Hypothalamus (tissue), 51 donors: ENCODE results near the gene SOX6.
"Not testable (repeated sequence)": the region's sequence is repeated elsewhere in the genome, so short reads cannot be mapped to it uniquely, and the experiment has no call there.

Experiments used
- DNase-seq, 51 donors: peaks; one replicate each; lab custom pipeline; 2025; lab: John Stamatoyannopoulos, UW

SOX6 gene

DNA sequence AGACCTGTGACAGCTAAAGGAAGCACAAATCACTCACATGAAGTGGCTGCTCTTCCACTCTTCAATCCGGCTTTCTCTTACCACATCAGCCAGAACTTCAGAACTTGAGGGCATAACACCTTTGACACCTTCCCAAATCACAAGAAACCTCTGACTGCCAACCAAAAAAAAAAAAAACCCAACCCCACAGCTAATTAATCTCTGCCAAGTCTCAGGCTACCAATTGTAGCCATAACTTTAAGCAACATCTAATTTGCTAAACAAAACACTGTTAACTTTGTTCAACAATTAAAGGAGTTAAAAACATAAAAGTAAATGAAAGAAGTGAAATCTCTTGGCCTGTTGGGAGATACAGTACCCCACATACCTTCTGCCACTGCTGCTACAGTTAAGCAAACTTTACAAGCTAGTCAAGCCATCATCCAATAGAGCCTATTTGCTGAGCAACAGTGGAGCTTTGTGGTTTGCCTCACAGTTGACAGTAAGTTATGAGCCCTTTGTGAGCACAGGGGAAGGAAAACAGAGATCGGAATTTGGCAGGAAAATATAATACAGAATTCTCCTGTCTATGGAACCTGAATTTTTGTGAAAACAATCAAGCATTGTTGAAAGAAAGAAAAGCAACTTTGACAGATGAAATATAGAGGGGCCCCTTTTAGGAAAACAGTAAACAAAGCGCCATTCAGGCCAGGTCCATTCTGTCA is at the start of gene SOX6:
TSS of gene SOX6 (minus strand) at position 490 of the 704 bp plus-strand sequence. CDS start 15,298 bp downstream, outside the sequence.
- peak in 12 of 51 donors; percentile 2 to 83 (median 6) for DNase-seq

DNA sequence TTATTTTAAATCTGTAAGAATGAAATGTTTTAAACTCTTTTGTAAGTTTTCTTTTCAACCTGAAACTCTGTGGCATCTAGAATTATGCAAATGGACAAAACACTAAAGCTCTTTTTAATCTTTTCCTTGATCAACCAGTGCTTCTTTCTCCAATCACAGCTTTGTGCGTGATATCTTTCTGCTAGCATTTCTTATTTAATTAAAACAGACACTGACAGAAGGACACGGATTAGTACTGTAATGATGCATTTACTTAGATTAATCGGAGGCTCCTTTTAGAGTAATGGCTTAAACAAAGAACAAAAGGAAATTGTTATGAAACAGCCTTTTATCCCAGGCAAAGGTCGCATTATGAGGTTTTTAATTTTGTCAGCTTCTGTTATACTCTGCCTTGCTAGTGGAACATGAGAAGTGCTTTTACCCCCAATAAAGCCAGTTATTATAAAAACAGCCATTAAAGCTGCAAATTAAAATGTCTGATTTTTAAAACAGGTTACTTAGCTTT is 48.5 kb upstream of the SOX6 start:
- DNase-seq: no peak

DNA sequence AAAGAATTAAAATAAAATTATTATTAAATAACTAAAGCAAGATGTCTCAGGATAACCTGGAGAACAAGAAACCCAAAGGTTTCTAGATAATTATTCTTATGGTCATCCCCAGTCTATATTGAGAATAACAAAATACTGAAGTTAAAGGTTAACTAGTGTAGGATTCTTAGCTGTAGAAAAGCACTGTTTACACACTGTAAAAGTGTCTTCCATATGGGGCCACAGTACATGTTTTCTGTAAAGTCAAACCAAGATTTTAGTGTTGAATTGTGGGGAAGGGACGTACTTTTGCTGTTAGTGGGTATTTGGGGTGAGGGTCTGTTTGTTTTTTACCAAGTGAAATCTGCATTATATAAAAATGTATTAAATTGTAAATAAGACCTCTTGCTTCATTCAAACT is 47.5 kb upstream of the SOX6 start:
- no peak for DNase-seq

DNA sequence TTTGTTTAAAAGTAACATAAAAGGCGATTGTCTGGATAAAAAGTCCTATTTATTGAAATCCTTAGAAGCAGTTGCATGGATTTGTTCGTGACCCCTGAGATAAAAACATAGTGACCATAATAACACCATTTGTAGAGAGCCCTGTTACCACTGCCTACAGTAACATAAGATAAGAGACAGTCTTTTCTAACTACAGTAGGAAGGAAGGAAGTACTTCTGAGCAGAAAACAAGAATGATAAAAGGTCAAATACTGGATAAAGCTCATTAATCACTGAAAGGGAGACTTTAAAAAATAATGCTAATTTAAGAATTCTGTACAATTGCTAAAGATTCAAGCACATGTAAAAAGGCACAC is 47.1 kb upstream of the SOX6 start:
- no peak for DNase-seq

DNA sequence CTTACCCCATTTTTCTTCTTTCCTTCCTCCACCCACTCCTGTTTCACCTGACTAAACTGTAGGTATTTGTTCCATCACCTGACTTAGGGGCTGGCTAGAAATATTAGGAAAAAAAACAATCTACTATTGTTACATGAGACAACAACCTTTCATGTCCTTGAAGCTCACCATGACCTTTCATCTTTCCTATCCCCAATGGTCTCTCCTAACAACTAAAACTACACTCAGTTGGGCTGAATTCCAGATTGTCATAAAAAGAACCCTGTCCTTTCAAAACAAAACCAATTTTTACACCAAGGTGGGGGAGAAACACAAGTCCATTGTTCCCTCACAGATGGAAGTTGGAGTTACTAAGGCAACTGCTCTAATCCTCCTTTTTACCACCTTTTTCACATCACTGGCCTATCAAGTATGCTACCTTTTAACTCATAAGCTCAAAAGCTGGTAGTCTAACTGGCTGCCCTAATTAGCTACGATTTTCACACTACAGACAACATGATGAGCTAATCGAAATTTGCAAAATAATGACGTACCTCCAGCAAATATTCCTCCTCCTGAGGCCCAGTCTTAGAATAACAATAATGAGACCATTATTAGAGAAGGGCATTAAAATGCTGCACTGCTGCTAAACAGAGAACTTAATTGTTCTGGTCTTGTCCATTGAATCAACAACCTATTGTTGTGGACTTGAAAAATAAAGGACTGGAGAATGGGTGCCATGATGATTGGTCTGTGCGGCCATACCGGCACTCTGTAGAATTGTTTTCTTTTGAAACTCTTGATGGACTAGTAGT is 46.5 kb upstream of the SOX6 start:
- peak in 14 of 51 donors; percentile 1 to 89 (median 12) for DNase-seq

DNA sequence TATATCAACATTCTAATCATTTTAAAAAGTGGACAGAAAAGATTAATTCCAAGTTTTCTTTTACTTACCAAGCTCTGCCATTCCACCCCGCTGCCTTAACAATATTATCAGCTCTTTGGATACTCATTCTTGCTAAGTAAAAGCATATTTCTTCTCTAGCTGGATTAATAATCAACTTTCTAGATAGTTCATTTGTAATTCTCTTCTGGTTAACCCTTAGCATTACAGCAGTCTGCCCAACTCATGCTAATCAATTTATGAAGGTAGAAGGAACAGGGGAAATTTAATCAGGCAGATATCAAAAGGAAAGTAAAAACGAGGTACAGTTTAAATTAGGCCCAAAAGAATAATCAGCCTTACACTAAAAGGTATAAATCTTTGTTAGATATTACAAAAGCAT is 41.0 kb upstream of the SOX6 start:
- DNase-seq: no peak

DNA sequence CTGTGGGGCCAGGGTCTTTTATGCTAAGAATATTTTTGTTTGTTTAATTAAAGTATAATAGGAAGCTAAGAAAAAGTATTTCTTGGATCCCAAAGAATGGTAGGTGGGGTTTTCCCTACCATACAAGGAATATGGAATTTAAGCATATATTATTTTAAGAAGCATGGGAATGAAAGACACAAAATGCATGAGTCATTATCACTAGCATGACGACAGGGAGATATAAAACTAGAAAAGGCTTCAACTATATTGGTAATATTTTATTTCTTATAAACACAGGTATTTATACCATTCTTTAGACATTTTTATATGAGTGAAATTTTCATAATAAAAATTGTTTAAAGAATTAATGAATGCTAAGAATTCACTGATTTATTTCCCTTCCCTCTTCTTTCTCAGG is 39.3 kb upstream of the SOX6 start:
- DNase-seq: no peak

DNA sequence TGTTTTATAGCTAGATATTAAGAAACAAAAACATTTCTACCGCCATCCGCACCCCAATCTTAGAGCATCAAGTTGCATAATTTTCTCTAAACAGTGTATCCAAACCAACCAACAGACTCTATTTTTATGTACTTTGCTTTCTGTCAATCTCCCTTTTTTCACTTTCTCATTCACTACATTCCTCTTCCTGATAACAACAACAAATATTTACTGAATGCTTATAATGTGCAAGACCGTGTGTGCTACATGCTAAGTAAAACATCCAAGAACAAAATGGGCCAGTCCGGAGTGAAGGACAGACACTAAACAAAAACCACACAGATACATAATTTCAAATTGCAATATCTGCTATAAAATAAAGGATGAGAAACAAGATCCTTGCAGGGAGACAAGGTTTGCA is 38.6 kb upstream of the SOX6 start:
- no peak for DNase-seq

DNA sequence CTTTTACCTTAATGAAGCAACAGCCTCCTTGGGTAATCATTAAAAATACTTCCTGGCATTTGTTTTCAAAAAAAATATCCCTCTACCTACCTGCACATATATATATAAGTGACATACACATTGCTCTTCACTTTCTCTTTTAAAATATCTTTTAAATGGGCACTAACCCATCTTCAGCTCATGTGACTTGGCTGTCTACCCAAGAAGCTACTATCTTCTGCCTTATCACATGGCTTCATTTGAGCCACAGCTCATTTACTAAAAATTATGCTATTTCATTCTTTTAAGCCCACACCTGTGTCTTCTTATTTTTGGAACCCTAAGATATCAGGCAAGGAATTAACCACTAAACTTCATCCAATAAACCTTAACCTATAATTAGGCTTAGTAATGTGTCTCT is 37.0 kb upstream of the SOX6 start:
- DNase-seq: no peak

DNA sequence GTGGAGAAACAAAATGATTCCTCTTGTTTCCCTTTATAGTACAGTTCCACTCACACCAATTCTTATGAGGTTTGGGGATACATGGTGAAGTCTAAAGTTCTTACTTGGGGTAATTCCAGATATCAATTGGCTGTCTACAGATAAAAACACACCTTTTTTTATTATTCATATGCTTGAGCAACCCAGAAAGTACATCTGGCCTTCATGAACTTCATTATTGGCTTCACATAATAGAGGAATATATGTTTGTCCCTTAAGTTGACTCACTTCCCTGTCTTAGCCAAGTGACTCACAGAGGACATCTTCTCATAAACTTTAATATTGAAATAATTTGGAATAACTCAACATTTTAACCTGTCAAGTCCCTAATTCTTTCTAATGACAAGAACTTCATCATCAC is 36.3 kb upstream of the SOX6 start:
- no peak for DNase-seq

DNA sequence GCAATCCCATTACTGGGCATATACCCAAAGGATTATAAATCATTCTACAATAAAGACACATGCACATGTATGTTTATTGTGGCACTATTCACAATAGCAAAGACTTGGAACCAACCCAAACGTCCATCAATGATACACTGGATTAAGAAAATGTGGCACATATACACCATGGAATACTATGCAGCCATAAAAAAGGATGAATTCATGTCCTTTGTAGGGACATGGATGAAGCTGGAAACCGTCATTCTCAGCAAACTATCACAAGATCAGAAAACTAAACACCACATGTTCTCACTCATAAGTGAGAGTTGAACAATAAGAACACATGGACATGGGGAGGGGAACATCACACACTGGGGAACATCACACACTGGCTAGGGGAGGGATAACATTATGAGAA is 34.5 kb upstream of the SOX6 start:
- not testable (repeated sequence) for DNase-seq

DNA sequence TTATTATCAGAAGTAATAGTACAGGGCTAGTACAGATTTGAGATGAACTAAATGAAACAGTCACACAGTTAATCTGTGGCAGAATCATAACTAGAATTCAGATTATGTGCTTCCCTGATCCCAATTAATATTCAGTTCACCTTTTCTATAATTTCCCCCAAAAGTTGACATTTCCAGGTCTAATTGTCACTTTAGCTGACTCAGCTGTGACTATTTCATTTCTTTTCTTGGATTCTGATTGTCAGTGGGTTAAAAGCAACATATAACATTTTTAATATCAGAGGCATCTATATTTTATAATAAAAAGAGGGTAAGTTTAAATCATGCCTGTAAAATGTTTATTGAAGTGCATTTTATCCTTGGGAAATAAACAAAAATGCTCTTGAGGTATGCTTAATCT is 28.8 kb upstream of the SOX6 start:
- no peak for DNase-seq

DNA sequence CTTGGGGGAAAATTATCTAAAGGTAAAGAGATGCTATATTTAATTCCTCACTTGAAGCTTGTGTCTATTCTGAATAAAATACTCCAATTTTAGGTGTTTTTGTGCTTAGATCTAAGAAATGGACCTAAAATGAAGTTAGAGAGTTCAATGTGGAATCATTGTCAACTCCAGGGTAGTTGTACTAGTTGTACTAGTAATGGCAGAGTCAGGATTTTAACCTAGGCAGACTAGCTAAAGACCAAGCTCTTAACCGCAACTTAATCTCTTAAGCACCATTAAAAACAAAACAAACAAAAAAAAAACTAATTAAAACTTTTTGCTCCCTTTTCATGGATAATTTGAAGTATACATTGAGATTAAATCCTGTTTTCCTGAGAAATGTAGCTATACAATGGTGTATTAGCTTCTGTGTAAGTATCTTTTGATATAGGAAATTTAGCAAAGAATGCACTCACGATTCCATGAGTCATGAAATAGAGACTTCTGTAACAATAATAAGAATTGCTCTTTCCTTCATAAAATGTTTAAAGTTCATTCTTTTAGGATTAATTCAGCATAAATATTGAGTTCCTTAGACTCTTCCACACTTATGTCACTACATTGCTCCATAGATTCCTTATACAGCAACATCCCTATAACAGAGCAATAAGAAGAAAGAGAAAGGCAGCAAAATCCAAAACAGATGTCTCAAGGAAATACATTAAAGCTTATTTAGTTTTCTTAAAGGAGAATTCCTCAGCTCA is 26.5 kb upstream of the SOX6 start:
- DNase-seq: no peak

DNA sequence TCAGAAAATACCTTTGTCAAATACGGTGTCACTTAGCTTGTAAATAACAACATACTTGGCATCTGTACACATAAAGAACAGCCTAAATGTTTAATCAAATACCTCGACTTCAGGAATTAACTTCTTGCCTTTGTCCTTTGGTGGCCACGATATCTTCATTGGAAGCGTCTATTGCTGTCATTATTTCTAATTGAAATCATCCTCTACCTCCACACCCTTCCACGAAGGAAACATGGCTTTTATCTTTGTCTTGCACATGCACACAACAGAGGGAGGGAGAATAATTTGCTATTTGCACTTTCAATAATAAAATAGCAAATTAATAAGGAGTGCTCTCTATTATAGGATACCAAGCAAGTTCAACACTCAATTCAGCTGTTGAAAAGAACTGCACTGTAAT is 25.8 kb upstream of the SOX6 start:
- DNase-seq: no peak

DNA sequence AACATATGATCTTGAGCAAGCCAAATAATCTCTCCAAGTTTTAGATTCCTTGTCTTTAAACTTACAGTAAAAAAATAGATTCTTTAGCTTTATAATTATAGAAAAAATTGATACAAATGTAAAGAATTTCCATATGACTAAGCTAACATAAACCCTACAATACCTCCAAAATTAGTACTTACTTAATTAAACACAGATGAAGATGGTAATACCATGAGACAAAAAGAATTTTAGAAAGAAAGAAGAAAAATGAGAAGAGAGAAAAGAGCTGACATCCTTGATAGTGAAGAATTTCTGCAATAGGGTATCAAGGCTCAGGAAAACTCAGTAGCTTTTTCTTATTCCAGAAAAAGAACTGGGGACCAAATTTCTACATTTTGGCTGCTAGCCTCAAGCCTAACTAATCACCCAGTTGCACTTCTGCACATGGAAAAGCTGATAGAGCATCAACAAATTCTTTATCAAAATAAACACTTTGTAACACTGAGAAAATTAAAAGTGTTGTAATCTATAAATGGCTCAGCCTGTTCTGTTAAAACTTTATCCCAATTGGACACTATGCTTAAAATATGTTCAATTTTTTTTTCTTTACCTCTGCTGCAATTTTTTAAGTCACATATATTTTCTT is 24.7 kb upstream of the SOX6 start:
- DNase-seq: no peak

DNA sequence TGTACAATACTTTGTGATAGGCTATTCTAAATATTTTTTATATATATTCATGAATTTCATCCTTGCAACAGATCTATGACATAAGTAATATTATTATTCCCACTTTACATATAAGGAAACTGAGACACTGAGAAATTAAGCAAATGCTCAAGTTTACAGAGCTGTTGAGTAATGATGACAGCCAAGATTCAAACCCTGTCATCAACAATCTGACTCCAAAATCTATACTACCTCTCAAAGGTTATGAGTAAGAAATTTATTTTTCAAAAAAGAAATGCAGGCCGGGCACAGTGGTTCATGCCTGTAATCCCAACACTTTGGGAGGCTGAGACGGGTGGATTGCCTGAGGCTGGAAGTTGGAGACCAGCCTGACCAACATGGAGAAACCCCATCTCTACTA is 22.6 kb upstream of the SOX6 start:
- no peak for DNase-seq

DNA sequence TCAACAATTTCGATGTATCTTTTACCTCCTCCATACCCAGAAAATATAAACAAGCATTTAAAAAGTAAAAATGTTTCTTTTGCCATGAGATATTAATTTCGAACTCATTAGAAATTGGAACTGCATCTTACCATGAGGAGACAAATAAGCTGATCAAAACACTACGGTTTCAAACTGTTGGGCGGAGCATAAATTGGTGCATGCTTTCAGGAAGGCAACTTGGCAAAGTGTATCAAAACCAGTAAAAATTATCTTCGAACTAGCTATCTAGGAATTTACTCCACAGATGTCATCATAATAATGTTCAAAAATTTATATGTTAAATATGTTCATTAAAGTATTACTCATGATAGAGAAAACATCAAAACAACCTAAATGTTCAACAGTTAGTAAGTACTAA is 21.4 kb upstream of the SOX6 start:
- no peak for DNase-seq

DNA sequence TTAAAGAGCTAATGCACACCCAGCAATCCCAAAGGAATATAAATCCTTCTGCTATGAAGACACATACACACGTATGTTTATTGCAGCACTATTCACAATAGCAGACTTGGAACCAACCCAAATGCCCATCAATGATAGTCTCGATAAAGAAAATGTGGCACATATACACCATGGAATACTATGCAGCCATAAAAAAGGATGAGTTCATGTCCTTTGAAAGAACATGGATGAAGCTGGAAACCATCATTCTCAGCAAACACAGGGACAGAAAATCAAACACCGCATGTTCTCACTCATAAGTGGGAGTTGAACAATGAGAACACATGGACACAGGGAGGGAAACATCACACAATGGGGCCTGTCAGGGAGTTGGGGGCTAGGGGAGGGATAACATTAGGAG is 19.3 kb upstream of the SOX6 start:
- DNase-seq: not testable (repeated sequence)

DNA sequence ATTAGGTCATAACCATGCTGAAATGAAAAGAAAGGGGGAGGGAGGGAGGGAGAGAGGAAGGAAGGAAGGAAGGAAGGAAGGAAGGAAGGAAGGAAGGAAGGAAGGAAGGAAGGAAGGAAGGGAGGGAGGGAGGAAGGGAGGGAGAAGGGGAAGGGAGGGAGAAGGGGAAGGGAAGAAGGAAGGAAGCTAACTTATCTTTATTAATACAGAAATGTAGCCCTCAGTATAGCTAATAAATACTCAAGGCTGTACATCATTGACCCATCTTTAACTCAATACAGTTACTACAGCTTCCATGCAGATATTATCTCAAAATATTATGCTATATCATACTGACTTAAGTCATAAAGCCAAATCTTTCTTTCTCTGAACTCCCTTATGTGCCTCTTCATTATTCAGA is 17.4 kb upstream of the SOX6 start:
- no peak for DNase-seq

DNA sequence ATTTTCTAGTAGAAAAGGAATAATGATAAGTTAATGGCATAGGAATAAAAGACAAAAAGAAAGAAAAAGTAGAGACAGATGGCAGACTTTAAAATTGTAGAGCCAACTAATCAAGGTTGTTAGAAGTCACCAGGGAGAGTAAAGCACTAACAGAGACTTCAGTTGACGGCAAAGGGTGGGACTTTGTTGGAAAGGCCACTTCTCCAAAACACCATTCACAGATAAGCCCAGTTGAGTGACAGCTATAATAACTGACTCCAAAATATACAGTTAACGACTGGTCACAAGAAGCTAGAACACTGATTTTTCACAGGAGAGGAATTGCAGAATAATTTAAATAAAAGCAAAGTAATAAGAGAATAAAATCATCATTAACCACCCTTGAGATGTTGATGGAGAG is 16.0 kb upstream of the SOX6 start:
- no peak for DNase-seq

DNA sequence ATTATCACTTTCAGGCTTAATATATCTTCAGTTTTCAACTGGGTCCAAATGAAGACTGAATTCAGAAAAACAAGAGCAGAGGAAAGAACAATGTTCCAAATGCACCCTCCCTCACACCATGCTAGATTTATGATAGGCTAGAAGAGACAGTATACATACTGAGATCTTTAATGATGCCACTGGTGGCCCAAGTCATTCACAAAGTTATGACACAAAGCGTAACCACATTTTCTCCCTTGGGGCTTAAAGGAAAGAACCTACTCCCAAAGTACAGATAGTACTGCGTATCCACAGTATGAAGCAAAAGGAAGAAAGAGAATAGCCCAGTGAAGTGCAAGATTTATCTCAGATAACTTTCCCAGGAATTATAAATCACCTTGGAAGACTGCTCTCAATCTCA is 10.9 kb upstream of the SOX6 start:
- DNase-seq: no peak
